HG03097 (cell line): Measurements from ENCODE around the gene HSPBP1.

Experiments
- ATAC-seq: cut with Tn5 transposase; IDR thresholded peaks from one replicate; pipeline ENCODE4 v1.9.1; 2021; ENCODE audit not compliant: unreplicated experiment, low FRiP score

HSPBP1 gene

DNA sequence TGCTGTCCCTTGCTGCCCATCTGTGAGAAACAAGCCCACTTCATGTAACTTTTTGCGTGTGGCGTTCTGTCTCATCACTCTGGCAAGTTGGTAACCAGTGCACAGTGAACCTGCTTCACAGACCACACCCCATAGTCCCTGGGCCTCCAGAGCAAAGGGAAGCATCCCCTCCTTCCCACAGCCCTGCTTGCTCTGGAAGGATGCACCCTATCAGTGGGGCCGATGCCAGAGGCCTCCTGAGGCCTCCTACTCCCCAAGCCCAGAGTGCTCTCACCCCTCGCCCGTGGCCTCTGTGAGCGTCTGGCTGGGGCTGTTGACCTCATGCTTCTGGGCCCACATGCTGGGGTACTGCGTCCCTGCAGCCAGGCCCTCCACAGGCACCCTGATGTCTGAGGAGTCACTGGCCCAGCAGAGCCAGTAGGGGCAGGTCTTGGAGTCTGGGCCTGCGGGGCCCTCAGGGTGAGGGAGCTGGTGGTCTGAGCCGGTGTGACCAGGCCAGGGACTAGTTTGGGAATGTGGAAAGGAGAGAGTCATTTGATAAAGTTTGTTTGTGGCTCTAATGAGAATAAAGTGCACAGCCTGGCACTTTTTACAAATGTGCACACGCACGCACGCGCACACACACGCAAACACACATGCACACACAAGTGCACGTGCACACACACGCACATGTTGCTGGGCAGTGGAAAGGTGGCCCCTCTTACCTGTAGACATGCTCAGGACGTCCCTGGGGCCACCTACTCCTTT is 56.4 kb downstream of the HSPBP1 start:
- ATAC-seq: no peak

GRCh38 chr19:55220525-55220924 is 59.4 kb downstream of the HSPBP1 start:
- ATAC-seq: no peak

DNA sequence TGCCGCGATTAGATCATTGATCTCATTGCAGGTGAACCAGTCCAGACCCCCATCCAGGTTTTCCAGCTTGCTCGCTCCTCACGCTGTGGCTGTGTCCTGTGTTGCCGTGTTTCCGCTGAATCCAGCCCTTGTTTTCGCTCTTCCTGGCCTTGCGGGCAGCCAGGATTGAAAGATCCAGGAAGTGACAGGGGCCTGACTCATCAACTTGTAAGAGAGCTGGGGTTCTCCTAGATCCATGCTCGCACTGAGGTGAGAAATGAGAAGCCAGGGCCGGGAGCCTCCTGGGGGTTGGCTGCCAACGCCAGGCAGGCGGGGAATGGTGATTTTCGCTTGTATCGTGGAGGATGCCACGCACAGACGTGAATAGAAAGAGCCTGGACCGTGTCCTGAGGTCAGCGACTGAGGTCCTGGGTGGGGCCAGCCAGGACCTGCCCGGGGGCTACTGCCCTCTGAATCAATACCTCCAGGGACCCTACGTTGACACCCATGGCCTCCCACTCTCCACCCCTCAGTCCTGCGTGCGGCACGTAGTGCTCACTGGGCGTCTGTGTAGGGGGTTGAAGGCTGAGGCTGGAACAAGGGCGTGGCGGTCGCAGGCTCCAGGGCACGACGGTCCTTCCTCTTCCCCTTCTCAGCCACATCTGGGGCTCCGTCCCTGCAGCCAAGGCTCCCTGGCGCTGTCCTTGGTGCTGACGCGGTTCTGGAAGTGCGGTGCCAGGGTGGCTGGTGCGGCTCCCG is 63.3 kb downstream of the HSPBP1 start:
- no peak for ATAC-seq

DNA sequence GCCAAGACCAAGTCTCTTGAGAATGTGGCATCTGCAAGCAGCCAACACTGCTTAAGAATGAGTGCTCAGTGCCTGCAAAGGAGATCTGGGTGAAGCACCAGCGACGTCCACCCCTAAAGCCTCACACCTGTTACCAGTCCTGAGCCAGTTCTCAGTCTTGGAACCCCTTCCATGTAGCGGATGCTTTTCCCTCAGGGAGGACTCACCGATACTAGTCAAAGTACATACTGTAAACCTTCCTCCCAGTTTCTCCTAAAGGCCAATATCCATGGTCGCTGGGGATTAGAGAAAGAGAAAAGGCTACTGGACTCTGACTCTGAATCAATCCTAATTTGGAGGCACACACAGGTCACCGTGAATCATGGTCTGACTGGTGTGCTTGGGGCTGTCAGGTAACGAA is 66.4 kb downstream of the HSPBP1 start:
- ATAC-seq: no peak

GRCh38 chr19:55212447-55212846 is 67.5 kb downstream of the HSPBP1 start:
- ATAC-seq: no peak
